GM12875 (cell line): ENCODE data around the gene DAO.

ENCODE experiments used
- H3K4me3 ChIP-seq: one replicate; pipeline ENCODE4 v1.5.1; 2011; ENCODE audit warnings: low read depth, low read length, control low read depth
- TF ChIP-seq, protein P1 (sequence below): IDR thresholded peaks from 2 replicates; pipeline ENCODE4 v1.5.1; 2011; ENCODE audit warnings: low read depth, mild to moderate bottlenecking, control low read depth, inconsistent platforms, low read length, moderate library complexity, borderline replicate concordance; ENCODE audit not compliant: insufficient read depth

DAO gene

GRCh38 chr12:108938247-108938924 is 58.5 kb downstream of the DAO start:
- TF ChIP-seq, protein P1, sequence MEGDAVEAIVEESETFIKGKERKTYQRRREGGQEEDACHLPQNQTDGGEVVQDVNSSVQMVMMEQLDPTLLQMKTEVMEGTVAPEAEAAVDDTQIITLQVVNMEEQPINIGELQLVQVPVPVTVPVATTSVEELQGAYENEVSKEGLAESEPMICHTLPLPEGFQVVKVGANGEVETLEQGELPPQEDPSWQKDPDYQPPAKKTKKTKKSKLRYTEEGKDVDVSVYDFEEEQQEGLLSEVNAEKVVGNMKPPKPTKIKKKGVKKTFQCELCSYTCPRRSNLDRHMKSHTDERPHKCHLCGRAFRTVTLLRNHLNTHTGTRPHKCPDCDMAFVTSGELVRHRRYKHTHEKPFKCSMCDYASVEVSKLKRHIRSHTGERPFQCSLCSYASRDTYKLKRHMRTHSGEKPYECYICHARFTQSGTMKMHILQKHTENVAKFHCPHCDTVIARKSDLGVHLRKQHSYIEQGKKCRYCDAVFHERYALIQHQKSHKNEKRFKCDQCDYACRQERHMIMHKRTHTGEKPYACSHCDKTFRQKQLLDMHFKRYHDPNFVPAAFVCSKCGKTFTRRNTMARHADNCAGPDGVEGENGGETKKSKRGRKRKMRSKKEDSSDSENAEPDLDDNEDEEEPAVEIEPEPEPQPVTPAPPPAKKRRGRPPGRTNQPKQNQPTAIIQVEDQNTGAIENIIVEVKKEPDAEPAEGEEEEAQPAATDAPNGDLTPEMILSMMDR, result no peak
- no peak overlapping the region for H3K4me3 ChIP-seq

DNA sequence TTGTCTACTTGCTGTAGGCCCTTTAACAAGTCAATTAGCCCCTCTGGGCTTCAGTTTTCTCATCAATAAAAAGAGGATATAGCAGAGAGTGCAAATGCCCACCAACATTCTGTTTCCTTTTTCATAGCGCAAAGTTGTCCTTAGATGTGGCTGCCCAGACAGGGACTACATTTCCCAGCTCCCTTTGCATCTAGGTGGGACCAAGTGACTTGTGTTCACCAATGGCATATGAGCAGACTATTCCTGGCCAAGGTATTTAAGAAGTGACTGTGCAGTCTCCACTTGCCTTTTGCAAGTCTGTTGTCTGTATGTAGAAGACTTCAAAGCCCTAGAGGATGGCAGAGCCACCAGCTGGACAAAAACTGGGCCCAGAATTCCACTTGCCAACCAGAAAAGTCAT is 59.7 kb downstream of the DAO start:
- no peak overlapping the region for H3K4me3 ChIP-seq
- TF ChIP-seq, protein P1, result no peak

- H3K4me3 ChIP-seq, result no peak overlapping the region
- TF ChIP-seq, protein P1, result no peak
Observed at GRCh38 chr12:108940138-108940537, 60.2 kb downstream of the DAO start.

DNA sequence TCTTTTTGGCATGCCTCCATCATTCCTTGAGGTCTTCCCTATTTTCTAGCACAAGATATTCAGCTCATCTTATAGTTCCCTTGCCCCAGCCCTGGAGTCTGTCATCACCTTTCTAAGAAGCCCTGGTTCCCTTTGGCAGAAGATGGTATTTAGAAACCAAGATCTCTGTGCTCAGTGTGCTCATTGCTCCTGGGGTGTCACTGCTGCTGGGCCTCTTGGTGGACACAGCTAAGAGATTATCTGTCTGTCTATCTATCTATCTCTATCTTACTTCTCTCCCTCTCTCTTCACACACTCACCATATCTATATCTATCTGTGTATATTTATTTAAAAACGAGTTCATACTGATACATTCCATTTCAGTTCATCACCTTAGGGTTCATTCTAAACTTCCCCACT is 67.2 kb downstream of the DAO start:
- no peak overlapping the region for H3K4me3 ChIP-seq
- TF ChIP-seq, protein P1, result no peak

DNA sequence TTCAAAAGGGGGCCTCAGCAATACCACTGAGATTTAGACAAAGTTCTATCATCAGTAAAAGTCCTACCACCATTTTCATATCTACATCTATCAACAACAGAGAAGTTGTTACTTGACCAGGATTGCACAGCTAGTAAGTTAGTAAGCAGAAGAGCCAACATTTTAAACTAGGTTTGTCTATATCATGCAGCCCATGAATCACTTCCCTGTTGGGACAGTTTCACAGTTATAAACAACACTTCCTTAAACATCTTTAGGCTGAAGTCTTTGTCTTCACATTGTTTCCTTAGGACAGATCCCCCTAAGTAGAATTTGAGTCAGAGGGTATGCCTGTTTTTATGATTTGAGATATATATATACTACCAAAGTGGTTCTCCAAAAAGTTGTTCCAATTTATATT is 68.5 kb downstream of the DAO start:
- H3K4me3 ChIP-seq, result no peak overlapping the region
- TF ChIP-seq, protein P1, result no peak

GRCh38 chr12:108949976-108950375 is 70.1 kb downstream of the DAO start:
- no peak overlapping the region for H3K4me3 ChIP-seq
- TF ChIP-seq, protein P1, result no peak
